Mammary epithelial cell (primary cell): ENCODE results near the gene NUP214.

Experiments
- EZH2 ChIP-seq: IDR thresholded peaks from 2 replicates; pipeline ENCODE4 v1.6.1; 2012; ENCODE audit warnings: low read length, inconsistent platforms, borderline replicate concordance
- TF ChIP-seq, protein P1 (sequence below), 2 donors: IDR thresholded peaks in 1 of 2; conservative IDR thresholded peaks in 1 of 2; 2 replicates each; pipeline ENCODE4 v1.5.1; 2011 to 2012; ENCODE audit warnings: inconsistent platforms in 2 of 2, low read length in 2 of 2, mild to moderate bottlenecking in 2 of 2, control low read depth in 1 of 2, low read depth in 1 of 2; ENCODE audit not compliant: insufficient read depth in 1 of 2; ENCODE audit errors: extremely low read depth in 1 of 2

DNA sequence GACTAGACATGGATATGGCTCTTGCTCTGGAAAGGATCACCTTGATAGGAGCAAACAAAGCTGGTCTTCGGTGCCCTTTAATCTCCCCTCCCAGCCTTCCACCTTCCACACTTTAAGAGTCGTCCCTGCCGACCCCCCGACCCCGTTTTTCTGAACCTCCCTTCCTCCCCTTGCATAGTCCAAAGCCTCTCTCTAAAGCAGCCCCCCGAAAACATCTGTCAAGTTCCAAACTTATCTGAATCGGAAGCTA is 423 bp upstream of the NUP214 start:
- TF ChIP-seq, protein P1, sequence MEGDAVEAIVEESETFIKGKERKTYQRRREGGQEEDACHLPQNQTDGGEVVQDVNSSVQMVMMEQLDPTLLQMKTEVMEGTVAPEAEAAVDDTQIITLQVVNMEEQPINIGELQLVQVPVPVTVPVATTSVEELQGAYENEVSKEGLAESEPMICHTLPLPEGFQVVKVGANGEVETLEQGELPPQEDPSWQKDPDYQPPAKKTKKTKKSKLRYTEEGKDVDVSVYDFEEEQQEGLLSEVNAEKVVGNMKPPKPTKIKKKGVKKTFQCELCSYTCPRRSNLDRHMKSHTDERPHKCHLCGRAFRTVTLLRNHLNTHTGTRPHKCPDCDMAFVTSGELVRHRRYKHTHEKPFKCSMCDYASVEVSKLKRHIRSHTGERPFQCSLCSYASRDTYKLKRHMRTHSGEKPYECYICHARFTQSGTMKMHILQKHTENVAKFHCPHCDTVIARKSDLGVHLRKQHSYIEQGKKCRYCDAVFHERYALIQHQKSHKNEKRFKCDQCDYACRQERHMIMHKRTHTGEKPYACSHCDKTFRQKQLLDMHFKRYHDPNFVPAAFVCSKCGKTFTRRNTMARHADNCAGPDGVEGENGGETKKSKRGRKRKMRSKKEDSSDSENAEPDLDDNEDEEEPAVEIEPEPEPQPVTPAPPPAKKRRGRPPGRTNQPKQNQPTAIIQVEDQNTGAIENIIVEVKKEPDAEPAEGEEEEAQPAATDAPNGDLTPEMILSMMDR (conservative IDR thresholded peaks at IDR 0.05 in 1 of 2, IDR thresholded peaks at IDR 0.05 in 1 of 2; ENCODE audit: extremely low read depth in 1 of 2, insufficient read depth in 1 of 2, low read depth in 1 of 2, low read length in 2 of 2), result no peak
- TF ChIP-seq EZH2, result no peak
